ENCODE results near the gene WNT5A.

Gene WNT5A

DNA sequence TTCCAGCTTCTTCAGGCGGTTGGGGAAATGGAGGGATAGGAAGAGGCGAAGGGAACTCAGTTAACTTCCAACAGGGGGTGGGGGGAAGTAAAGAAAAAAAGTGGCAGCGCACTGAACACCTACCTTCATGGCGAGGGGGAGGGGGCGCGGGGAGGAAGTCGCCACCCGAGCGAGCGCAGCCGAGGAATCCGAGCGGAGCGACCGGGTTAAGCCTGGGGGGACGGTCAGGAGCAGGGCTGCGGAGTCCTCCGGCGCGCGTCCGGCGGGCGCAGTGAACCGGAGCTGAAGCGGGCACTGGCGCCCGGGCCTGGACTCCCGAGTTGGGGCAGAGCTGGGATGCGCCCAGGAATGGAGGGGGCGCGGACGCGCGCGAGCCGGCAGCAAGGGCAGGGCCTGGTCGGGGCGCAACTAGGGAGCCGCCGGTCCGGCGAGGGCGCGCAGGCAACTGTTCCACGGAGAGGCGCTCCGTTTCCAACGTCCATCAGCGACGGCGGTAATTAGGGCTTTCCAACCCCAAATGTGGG, at the start of gene WNT5A:
TSS of gene WNT5A (minus strand) at position 450 of the 524 bp plus-strand sequence. CDS start at position 129, 321 bp downstream.
- DNase-seq, result no peak

DNA sequence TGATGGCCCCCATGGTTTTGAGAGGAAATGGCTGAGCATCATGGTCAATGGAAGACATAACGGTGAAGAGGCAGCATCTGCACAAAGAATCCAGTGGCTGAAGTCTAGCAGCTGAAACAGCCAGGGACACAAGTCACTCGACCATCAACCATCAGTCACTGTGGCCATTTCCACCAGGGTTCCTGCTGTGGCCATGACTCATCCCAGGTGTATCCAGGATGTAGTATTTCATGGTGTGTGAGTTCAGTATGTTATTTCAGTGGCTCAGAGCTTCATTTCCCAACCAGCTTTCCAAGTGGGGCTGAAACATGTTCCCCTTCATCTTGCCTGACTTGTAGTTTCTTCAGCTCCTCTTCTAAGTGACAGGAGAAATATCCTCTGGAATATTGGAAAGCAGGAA, 47.8 kb upstream of the WNT5A start:
- DNase-seq, result no peak

GRCh38 chr3:55532806-55533205, 45.7 kb upstream of the WNT5A start:
- DNase-seq, result no peak

GRCh38 chr3:55531321-55531720, 44.2 kb upstream of the WNT5A start:
- no peak for DNase-seq

DNA sequence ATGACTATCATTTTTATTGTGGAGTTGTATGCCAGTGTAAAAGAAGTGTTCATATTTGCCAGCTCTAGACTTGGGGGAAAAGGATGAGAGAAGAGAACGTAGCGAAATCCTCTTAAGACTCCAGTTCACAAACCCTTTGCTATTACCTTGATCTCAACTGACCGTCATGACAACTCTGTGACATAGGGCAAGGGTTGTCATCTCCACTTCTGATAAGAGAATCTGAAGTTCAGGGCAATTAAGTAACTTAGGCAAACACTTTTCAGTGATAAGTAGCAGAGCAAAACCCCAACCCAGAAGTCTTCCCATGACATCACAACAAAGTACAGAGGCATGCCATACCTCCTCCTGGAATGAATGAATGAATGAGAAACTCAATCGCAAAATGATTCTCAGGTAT, 40.3 kb upstream of the WNT5A start:
- DNase-seq, result no peak

- no peak for DNase-seq
Measured at GRCh38 chr3:55526332-55527030, 39.4 kb upstream of the WNT5A start.

GRCh38 chr3:55525436-55525835, 38.3 kb upstream of the WNT5A start:
- DNase-seq, result no peak

GRCh38 chr3:55524565-55525244, 37.6 kb upstream of the WNT5A start:
- no peak for DNase-seq

DNA sequence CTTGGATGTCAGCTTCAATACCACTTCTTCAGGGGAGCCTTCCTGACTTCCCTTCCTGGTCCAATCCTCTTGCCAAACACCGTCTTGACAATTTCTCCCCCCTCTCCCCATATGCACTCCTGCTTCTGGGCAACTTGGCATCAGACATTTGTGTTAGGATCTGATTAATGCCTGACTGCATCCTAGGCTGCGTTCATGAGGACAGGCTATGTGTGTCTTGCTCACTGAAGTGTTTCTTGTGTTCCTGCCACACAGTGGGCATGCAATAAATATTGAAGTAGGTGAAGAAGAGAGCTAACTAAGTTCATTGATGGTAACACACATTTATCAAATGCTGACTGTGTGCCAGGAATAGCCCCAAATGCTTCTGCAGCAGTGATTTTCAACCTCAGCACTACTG, 36.4 kb upstream of the WNT5A start:
- DNase-seq, result no peak

GRCh38 chr3:55521738-55522421, 34.8 kb upstream of the WNT5A start:
- no peak for DNase-seq

GRCh38 chr3:55521064-55521737, 34.1 kb upstream of the WNT5A start:
- no peak for DNase-seq

DNA sequence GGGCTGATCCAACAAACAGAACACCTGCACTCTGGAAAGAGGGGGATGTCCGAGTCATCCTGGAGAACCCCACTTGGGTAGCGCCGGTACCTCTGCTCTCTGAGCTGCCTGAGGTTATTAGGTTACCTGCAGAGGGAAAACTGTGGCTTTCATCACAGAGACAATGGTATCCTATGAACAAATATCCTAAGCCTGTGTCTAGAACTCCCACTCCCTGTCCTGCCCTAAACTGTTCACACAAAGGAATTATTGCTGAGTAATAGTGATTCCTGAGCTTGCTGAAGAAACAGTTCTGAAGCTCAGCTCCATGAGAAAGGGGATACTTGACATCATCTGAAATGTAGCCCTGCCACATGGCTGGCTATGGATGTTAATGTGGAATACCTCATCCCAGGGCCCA, 31.9 kb upstream of the WNT5A start:
- DNase-seq, result no peak

- no peak for DNase-seq
Measured at GRCh38 chr3:55518451-55518850, 31.3 kb upstream of the WNT5A start.

DNA sequence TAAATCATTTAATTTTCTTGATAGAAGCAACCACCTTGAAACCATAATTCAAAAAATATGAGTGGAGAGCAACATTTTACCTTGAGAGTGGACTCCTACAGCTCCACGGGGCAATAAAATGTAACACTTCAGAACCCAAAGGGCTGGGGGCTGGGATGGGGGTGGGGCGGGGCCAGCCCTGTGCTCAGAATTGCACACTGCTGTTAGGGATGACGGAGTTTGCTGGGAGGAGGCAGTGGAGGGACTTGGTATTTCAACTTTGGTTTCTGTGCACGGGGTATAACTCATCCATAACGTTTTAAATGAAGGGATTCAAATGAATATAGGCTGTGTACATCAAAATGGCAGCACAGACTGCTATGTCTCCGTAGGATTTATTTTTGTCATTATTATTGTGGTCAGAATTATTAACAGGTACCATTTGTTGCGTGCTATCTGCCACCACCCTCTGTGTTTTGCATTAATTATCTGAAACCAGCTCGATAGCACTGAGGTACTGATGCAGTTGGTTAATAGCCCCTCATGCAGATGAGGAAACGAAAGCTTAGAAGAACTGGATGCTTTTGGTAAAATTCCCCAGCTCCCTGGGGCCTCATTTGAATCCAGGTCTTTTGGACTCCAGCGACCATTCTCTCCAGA, 29.4 kb upstream of the WNT5A start:
- DNase-seq, result no peak

DNA sequence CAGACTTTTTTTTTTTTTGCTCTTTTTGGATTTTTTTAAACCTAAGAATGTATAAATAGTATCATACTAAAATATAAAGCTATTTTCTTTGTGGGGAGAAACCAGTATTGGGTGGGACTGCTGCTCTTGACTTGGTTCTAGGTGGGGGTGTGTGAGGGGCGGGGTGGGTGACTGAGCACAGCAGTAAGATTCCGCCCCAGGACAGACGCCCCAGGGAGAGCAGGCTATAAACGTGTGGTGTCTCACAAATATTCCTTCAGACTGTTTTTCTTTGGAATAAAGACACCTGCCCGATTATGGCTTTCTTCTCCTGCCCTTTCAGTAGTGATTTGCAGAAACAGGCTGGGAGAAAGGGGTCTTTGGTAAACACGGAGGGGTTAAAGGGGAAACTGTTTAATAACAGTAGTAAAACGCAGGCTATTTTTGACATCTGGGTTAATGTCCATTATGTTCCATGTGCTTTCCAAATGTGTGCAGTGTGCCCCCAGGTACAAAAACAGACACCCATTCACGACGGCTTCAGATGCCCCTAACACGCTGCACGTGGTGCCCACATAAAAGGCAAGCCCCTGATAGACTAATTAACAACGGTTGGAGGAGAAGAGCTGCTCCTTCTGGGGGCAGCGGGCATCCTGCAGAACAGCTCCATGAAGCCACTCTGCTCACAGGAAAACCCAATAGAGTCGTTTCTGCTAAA, 28.6 kb upstream of the WNT5A start:
- no peak for DNase-seq

DNA sequence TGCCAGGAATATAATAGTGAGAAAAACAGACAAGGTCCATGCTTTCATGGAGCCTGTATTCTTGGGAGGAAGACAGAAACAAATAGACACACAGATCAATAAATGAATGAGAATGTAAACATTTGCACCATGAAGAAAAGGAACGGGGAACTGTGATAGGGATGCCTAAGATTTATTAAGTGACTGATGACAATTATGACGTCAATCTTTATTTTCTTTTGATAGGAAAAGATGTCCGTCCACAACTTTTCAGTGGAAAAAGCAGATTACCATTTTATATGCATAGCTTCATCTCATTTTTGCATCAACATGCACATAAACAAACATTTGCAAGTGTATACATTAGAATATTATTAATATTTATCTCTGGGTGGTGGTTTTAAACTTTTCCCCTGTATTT, 27.9 kb upstream of the WNT5A start:
- no peak for DNase-seq

- DNase-seq, result no peak
Measured at GRCh38 chr3:55512571-55513343, 25.7 kb upstream of the WNT5A start.

- no peak for DNase-seq
Measured at GRCh38 chr3:55511895-55512570, 24.9 kb upstream of the WNT5A start.

DNA sequence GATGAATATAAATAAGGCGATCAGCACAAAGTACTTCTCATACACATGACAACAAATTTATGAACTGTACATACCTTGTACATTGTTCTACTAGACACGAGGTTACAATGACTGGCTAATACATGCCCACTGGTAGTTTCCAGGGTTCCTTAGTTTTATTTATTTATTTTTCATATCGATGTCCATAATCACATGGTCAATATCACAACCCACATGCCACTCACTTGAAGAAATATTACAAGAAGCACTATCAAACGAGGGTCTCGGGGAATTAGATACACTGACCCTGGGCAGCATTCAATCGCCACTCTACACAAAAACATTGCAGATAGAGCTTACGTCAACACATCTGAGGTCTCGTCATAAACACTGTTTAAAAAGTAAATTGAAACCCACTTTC, 21.2 kb upstream of the WNT5A start:
- DNase-seq, result no peak

GRCh38 chr3:55507808-55508207, 20.7 kb upstream of the WNT5A start:
- no peak for DNase-seq

DNA sequence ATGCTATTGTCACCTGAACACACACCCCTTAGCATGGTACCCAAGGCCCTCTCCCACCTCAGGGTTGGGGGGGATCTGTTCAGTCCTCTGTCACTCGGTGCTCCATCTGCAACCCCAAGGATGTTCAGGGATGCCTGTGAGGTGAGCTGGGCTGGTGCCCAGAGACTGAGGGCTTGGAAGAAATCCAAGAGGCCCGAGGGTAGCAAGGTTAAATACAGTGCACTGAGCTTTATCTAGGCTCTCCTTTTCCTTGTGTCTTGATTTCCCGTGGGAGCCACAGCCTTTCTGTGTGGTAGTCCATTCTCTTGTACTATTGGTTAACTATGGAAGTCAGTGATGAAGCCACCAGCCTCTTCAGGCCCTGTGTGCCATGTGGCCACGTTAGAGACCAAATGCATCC, 18.7 kb upstream of the WNT5A start:
- no peak for DNase-seq
